ENCODE measurements around the gene SPOCK3.

GRCh38 chr4:167111092-167111491, 123.2 kb downstream of the SPOCK3 start:
- TF ChIP-seq GATA1 (IDR thresholded peaks at IDR 0.05; ENCODE audit: low read depth, low read length) (no peak), POLR2A (IDR thresholded peaks at IDR 0.05; ENCODE audit: low read length) (no peak)
